Stimulated activated CD8-positive, alpha-beta memory T cell treated with anti-CD3 and anti-CD28 coated beads, Interleukin-15, amount 100 ng/mL, for 24 hours (primary cell): ENCODE measurements around the gene MRAP.

ENCODE experiments used
- DNase-seq: peaks from one replicate; pipeline ENCODE4 v3.0.0-alpha.2; 2020; ENCODE audit warnings: low read depth

Gene MRAP

GRCh38 chr21:32322676-32323075, 24.0 kb downstream of the MRAP start:
- DNase-seq, result no peak

- DNase-seq, result no peak
These were observed 27.1 kb downstream of the MRAP start for GRCh38 chr21:32325706-32326105.

DNA sequence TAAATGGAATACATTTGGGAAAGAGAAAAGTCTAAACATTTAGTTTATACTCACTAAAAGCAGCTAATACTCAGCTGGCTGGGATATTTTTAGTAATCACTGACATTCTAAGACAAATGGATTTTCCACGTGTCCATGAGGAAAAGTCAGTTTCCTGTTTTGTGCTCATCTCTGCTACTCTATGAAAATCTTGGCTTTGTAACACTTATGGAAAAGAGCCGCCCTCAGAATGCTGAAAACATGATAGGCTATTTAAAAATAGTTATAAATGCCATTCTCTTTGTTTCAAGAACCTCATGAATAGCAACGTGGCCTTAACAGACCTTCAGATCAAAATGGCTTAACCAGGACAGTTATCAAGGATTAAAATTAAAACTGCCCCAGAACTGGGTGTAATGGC, 29.9 kb downstream of the MRAP start:
- DNase-seq, result no peak

DNA sequence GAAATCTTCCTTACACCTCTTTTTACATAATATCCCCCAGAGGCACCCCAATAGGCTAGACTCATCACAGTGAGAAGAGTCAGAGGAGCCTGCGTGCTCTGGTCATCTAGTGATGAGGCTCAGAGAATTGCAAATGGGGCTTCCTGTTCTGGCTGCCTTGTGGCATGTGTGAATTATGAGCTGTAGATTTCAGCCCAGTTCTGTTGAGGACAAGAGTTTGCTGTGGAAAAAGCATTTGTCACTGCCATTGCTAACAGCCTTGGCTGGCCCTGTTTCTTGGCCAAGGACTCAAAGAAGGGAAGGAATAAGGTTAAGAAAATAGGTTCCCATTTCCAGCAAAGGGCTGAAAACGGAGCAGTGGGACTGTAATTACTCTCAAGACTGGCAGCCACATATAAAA, 30.7 kb downstream of the MRAP start:
- DNase-seq, result no peak

GRCh38 chr21:32329776-32330175, 31.1 kb downstream of the MRAP start:
- DNase-seq, result no peak

DNA sequence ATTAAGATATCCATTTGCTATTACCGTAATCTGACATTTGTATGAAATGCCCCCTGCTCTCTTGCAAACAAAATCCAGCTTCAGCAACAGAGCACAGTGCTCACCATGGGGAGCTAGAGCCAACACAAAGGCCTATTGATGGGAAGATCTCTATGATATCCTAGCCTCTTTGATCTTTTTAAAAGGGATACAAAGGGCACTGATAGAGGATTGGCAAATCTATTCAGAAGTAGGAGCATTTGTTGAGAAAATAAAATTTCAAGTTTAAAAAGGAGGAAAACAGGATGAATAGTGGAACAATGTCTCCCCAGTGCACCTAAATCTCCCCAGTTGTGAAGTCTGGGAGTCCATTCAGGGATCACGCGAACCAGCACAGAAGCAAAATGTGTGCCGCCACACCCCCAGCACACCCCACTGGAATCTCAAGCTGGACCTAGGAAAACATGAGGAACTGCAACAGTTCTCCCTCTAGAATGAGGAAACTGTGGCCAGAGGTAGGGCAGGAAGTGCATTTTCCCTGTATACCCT, 32.2 kb downstream of the MRAP start:
- DNase-seq, result no peak

GRCh38 chr21:32331444-32332305, 33.0 kb downstream of the MRAP start:
- DNase-seq, result no peak

GRCh38 chr21:32332463-32332951, 33.9 kb downstream of the MRAP start:
- no peak for DNase-seq

DNA sequence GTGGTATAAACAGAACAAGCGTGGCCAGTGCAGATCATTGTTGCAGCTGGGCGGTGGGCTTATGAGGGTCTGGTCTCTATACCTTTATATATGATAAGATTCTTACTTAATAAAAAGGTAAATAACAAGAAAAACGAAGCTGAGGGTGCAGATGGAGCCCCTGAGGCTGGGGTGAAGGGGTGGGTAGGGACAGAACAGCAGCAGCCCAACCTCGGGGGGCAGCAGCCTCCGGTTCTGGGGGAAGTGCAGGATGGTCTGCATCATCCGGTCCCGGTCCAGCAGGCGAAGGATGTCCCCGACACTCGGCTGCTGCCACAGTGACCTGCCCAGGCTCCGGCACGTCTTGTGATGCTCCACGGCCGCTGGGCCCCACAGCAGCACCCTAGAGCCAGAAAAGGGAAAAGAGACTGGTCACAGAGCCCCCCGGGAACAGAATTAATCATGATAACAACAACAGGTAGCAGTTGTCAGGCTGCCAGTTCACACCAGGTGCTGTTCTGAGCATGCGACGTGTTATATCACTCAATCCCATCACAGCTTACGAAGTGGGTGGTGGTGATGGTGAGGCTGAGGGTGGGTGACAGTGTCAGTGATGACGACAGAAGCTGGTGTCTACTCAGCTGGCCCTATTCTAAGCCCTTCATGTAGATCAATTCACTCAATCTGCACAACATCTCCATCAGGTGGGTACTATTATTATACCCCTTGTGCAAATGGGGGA, 35.5 kb downstream of the MRAP start:
- DNase-seq, result no peak

DNA sequence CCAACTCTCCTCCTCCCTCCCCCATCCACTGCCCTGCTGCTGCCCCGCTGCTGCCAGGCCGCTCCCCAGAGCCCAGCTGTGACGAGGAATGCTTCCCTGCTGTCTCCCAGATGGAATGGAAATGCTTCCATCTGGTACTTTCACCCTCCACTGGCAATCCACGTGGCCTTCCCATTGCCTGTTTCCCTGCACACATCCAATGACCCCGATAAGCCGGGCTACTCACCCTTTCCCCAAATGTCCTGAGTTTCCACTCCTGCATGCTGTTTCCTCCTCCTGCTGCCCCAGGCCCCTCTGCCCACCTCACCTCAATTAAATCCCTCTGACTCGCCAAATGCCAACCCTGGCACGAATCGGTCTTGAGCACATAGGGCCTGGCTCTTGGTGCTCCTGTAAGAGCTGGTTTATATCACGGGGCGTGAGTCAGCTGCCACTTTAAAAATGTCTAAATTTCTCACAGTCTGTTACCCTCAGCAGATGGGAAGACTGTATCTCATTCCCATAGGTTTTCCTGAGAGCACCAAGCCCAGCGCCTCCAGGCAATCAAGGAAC, 36.4 kb downstream of the MRAP start:
- no peak for DNase-seq

DNA sequence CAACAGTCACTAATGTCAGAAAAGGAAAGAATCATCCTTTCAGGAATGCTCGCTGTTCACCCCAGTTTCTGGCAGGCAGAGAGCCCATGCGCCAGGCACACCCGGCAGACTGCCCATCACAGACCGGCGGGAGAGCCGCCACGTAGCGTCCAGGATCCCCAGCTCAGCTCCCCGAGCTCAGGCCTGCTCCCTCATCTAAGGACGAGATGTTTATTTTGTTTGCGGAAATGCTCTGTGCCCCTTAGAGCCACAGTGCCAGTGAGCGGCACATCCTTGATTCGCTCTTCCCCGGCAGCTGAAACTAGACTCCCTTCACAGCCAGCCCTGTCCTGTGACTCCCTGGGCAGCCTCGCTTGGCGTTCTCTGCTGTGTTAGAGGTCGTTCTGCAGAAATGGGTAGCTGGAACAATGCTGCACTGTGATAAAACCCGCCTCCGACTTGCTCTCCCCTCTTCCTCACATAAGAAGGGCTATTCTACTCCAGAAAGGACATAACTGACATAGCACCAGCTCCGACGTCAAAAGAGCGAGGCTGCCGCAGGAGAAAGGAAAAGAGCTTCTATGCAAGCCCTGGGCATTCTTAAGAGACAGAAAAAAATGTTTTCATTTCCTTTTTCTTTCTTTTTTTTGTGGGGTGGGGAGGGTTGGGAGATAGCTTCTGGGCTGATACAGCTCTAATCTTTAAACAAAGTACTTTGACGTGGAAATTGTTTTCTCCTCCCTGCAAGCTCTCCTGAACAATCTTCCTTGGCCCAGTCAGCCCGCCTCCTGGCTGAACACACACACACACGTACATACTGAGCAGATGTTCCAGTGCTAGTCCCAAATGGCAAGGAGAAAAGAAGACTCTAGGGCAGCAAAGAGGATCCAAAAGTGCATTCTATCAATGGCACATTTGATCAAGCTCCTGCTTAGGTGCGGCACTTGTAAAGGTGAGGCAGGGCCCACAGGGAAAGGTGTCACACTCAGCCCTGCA, 37.2 kb downstream of the MRAP start:
- no peak for DNase-seq

DNA sequence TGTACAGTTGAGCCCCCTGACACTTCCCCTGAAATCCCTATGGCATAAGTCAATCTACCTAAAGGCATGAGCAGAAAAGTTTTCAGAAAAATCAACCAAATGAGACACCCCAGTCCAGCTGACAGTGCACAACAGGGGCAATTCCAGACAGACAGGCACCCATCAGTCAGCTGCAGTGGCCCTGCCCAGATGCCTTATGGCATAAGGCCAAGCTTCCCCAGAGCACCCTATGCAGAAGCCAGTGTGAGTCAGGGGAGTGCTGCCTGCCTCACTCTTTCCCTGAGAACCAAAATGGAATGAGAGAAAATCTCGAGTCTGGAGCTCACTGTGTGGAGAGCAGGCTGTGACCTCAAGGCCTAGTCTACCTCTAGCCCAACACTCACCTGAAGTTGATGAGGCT, 38.1 kb downstream of the MRAP start:
- no peak for DNase-seq

DNA sequence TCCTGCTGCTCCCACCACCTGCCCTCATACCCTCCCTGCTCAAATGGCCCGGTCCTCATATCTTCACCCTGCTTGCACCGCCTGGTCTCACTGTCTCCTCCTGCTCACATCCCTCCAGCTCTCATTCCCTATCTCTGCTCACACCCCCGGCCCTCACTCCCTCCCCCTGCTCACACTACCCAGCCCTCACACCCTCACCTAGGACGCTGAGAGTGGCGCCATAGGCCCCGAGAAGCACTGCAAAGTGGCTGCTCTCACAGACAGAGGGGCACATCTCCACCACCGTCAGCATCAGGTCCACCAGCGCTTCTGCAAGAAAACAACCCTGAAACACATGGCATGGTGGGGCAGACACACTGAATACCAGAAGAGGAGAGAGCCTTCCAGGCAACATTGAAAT, 38.6 kb downstream of the MRAP start:
- DNase-seq, result no peak

DNA sequence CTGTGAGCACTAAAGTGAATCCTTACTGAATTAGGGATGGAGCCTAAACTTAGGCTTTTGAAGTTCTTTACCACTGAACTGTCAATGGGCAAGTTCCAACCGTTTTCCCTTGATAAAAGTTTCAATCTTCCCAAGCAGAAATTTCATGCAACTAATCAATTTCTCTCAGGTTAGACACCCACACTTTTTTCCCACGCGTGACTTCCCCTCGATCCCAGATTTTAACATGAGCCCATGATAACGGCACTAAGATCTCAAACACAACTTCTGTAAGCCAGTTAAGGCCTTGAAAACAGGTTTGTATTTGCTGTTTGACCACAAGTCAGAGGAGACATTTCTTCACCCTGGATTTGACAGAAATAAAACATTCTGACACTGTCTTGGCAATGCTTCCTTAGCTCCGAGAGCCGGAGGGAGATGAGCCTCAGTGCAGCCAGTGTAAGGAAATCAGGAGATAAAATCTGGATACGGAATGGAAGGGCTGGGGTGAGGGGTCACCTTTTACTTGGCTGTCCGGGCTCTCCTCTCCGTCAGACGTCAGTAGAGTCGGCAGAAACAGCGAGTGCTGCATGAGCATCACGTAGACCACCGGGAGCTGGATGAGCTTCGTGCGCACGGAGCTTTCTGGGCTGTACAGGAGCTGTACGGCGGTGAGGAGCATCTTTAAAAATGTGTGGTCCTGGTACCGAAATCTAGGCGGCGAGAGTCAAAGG, 39.7 kb downstream of the MRAP start:
- no peak for DNase-seq

DNA sequence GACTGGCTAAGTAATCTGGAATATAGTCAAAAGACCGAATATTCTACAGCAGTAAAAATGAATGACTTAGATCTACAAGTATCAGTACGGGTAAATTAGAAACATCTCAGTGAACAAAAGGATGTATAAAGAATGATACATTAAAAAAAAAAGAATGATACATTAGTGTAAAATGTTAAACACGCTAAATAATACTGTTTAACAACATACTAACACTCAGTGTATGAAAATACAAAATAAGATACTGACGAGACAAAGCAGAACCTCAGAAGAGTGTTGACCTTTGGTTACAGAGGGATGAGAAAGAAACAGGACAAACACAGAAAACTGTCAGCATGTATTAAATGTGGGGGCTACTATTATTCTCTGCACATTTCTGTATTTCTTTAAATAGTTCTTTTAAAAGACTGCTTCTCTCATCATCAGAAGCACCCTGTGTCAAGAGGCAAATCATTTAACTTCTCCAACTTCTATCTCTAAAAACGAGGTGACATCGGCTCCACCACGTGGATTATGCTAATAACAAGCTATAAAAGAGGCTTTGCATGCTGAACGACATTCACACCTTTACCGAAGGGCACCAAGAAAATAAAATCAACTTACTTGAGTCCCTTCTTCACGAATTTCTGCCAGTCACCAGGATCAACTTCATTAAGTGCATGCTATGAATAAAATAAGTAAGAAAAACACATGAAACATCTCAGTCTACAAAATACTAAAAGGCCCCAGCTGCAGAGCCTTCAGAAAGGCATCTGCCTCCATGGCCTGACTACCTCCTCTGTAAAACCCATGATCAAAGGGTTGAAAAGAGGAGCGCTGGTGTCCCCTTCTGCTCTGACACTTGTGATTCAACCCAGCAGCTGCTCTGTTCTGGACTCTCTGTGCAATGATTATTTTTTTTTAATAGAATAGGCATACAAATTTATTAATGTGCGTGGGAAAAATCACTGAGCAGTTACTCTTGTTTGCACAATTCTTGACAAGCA, 42.5 kb downstream of the MRAP start:
- no peak for DNase-seq

- DNase-seq, result no peak
These were observed 48.3 kb downstream of the MRAP start for GRCh38 chr21:32346951-32347350.

DNA sequence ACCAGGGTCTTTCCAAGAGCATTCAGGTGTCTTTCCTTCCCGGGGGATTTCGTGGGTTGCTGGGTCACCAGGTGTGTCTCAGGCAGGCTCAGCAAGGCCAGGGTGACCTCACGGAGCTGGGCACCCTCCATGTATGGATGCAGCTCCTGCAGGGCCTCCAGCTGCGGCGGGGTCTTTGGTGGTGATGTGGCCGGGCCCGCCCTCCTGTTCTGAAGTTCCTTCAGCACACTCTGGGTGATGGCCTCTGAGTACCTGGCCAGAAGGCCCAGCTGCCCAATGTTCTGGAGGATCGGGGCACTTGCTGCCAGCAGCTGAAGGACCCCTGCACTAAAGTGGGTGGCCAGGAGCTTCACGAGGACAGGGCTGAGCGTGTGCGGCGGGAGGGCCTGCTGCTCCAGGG, 48.7 kb downstream of the MRAP start:
- no peak for DNase-seq

GRCh38 chr21:32347977-32348376, 49.3 kb downstream of the MRAP start:
- no peak for DNase-seq

GRCh38 chr21:32348604-32349332, 50.1 kb downstream of the MRAP start:
- no peak for DNase-seq
